ENCODE results near the gene DMRTB1. TPM values are rescaled to one million over a fixed set of nuclear protein-coding genes. Genes with fewer than 3 reads are reported as not detected.

DMRTB1 gene
- total and polyA plus RNA-seq, 2 experiments from 2014 or later: not detected

DNA sequence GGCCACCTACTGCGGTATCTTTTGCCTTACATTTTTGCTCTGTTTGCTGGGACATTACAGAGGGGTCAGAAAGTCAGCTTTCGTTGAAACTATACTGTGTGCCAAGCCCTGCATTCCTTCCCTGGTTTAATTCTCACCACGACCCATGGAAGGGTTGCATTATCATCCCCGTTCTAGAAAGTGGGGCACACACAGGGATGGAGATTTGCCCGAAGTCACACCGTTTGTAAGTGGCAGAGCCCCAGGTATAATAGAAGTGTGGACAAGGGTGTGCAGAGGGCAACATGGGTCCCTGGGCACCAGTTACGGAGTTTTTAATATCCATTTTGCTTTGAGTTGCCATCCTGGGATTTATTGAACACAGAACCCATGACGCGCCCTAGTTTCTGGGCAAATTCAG, 11.8 kb downstream of the DMRTB1 start:
- no peaks in the 10 kb centered on the region for H3F3A ChIP-seq (ENCODE audit: insufficient read depth)
- no peaks in the 10 kb centered on the region for H3K79me2 ChIP-seq (ENCODE audit: insufficient read depth)
- WGBS, 2 experiments (ENCODE audit: low coverage in 1 of 2, low lambda C conversion rate in 2 of 2, missing lambda C conversion rate in 2 of 2): 86 to 87% methylated on average over 9 of the region's 9 CpGs
- no peaks in the 10 kb centered on the region for H3K36me3 ChIP-seq (ENCODE audit: low read depth)
- no peak overlapping the region for H3K4me2 ChIP-seq (ENCODE audit: unreplicated experiment)
- in situ Hi-C loops (cut with MboI): no loop called here
- no peak overlapping the region for H3K4me3 ChIP-seq
- H3K27ac ChIP-seq: no peak overlapping the region
- peaks cover 7% of the 10 kb centered on the region for H3K27me3 ChIP-seq (replicated peaks; ENCODE audit: insufficient read depth)
- no peak overlapping the region for H3K9ac ChIP-seq
- TF ChIP-seq EZH2 (IDR thresholded peaks at IDR 0.05; ENCODE audit: insufficient read depth, poor library complexity, severe bottlenecking) (no peak), EZH2phosphoT487 (IDR thresholded peaks at IDR 0.05; ENCODE audit: insufficient read depth, low read depth) (no peak)
- no peaks in the 10 kb centered on the region for H4K20me1 ChIP-seq (ENCODE audit: insufficient read depth)
- H3K9me2 ChIP-seq (ENCODE audit: insufficient read depth): no peaks in the 10 kb centered on the region
- DNase-seq: no peak
- no peaks in the 10 kb centered on the region for H3K4me1 ChIP-seq (ENCODE audit: insufficient read depth)
- no peak overlapping the region for H2AFZ ChIP-seq
- H3K9me3 ChIP-seq (ENCODE audit: low read depth): no peaks in the 10 kb centered on the region

GRCh38 chr1:53473463-53473862, 14.3 kb downstream of the DMRTB1 start:
- Histone ChIP-seq H3K4me1 (ENCODE audit: insufficient read depth) (no peaks in the 10 kb centered on the region), H3K9me2 (ENCODE audit: insufficient read depth) (no peaks in the 10 kb centered on the region), H4K20me1 (ENCODE audit: insufficient read depth) (no peaks in the 10 kb centered on the region), H2AFZ (no peak overlapping the region), H3K9ac (no peak overlapping the region), H3K4me2 (ENCODE audit: unreplicated experiment) (no peak overlapping the region), H3K27ac (no peak overlapping the region), H3K27me3 (replicated peaks; ENCODE audit: insufficient read depth) (peaks cover 23% of the 10 kb centered on the region), H3F3A (ENCODE audit: insufficient read depth) (no peaks in the 10 kb centered on the region), H3K79me2 (ENCODE audit: insufficient read depth) (no peaks in the 10 kb centered on the region), H3K9me3 (ENCODE audit: low read depth) (no peaks in the 10 kb centered on the region), H3K36me3 (ENCODE audit: low read depth) (no peaks in the 10 kb centered on the region), H3K4me3 (no peak overlapping the region)
- TF ChIP-seq EZH2 (IDR thresholded peaks at IDR 0.05; ENCODE audit: insufficient read depth, poor library complexity, severe bottlenecking): no peak
- 83 to 95% methylated on average over 3 of the region's 3 CpGs for WGBS, 2 experiments (ENCODE audit: low coverage in 1 of 2, low lambda C conversion rate in 2 of 2, missing lambda C conversion rate in 2 of 2)
- in situ Hi-C loops (cut with MboI): no loop called here
- DNase-seq: peak; percentile 49

GRCh38 chr1:53475664-53476063, 16.5 kb downstream of the DMRTB1 start:
- 52% methylated on average over 7 of the region's 7 CpGs for WGBS, 2 experiments (ENCODE audit: low coverage in 1 of 2, low lambda C conversion rate in 2 of 2, missing lambda C conversion rate in 2 of 2)
- Histone ChIP-seq H3K79me2 (ENCODE audit: insufficient read depth) (no peaks in the 10 kb centered on the region), H3K9me3 (ENCODE audit: low read depth) (no peaks in the 10 kb centered on the region)

DNA sequence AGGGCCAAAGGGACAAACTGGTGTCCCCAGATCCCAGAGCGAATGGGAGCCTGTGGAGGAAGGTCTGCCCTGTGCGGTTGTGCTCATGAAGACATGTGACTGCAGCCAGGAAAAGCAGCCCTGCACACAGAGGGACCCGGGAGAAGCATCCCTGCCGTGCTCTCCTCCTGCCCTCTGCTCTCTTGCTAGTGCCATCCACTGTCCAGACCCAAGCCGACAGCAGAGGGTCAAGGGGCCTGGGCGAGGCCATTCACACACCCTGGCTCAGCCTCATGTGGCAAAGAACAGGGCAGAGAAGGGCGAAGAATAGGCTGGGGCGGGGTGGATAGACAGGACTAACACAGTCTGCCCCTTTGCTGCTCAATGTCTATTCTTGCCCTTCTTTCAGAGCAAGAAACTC, 17.4 kb downstream of the DMRTB1 start:
- no peak for DNase-seq
- Histone ChIP-seq H3K36me3 (ENCODE audit: low read depth) (no peaks in the 10 kb centered on the region), H3K4me1 (ENCODE audit: insufficient read depth) (no peaks in the 10 kb centered on the region), H3K9me2 (ENCODE audit: insufficient read depth) (no peaks in the 10 kb centered on the region), H3K4me2 (ENCODE audit: unreplicated experiment) (no peak overlapping the region), H3K79me2 (ENCODE audit: insufficient read depth) (no peaks in the 10 kb centered on the region), H3K27ac (no peak overlapping the region), H3K4me3 (no peak overlapping the region), H3K9ac (no peak overlapping the region), H3K27me3 (replicated peaks; ENCODE audit: insufficient read depth) (peaks cover 23% of the 10 kb centered on the region), H4K20me1 (ENCODE audit: insufficient read depth) (no peaks in the 10 kb centered on the region), H3F3A (ENCODE audit: insufficient read depth) (no peaks in the 10 kb centered on the region), H3K9me3 (ENCODE audit: low read depth) (no peaks in the 10 kb centered on the region), H2AFZ (no peak overlapping the region)
- in situ Hi-C loops (cut with MboI): no loop called here
- no peak for TF ChIP-seq EZH2 (IDR thresholded peaks at IDR 0.05; ENCODE audit: insufficient read depth, poor library complexity, severe bottlenecking)
- TF ChIP-seq EZH2phosphoT487 (IDR thresholded peaks at IDR 0.05; ENCODE audit: insufficient read depth, low read depth): no peak
- WGBS, 2 experiments (ENCODE audit: low coverage in 1 of 2, low lambda C conversion rate in 2 of 2, missing lambda C conversion rate in 2 of 2): 56 to 57% methylated on average over 8 of the region's 8 CpGs

More at GRCh38 chr1:53475664-53476063, 16.5 kb downstream of the DMRTB1 start:
- no peak for TF ChIP-seq EZH2 (IDR thresholded peaks at IDR 0.05; ENCODE audit: insufficient read depth, poor library complexity, severe bottlenecking)
- no peak for TF ChIP-seq EZH2phosphoT487 (IDR thresholded peaks at IDR 0.05; ENCODE audit: insufficient read depth, low read depth)
- H4K20me1 ChIP-seq (ENCODE audit: insufficient read depth): no peaks in the 10 kb centered on the region
- H3K4me2 ChIP-seq (ENCODE audit: unreplicated experiment): no peak overlapping the region
- H3K9me2 ChIP-seq (ENCODE audit: insufficient read depth): no peaks in the 10 kb centered on the region
- in situ Hi-C loops (cut with MboI): no loop called here
- no peaks in the 10 kb centered on the region for H3K36me3 ChIP-seq (ENCODE audit: low read depth)
- DNase-seq: no peak
- H3F3A ChIP-seq (ENCODE audit: insufficient read depth): no peaks in the 10 kb centered on the region
- no peak overlapping the region for H2AFZ ChIP-seq
- no peak overlapping the region for H3K27ac ChIP-seq
- H3K4me1 ChIP-seq (ENCODE audit: insufficient read depth): no peaks in the 10 kb centered on the region
- H3K27me3 ChIP-seq (replicated peaks; ENCODE audit: insufficient read depth): peaks cover 23% of the 10 kb centered on the region
- no peak overlapping the region for H3K9ac ChIP-seq
- H3K4me3 ChIP-seq: no peak overlapping the region
